Epithelial cell of esophagus (primary cell): Measurements from ENCODE around the gene TELO2.
A peak's percentile ranks its signal among the peaks of the same experiment; 100 is the strongest.

Source experiments
- DNase-seq: peaks from one replicate; pipeline ENCODE4 v3.0.0; 2010; ENCODE audit warnings: low read depth
- H3K4me3 ChIP-seq: 2 replicates; pipeline ENCODE4 v1.5.1; 2011; ENCODE audit warnings: mild to moderate bottlenecking, low read length, control low read depth
- CTCF ChIP-seq: IDR thresholded peaks from 2 replicates; pipeline ENCODE4 v1.5.1; 2011; ENCODE audit warnings: low read depth, mild to moderate bottlenecking, low read length, control low read depth, inconsistent platforms; ENCODE audit not compliant: insufficient read depth; ENCODE audit errors: missing control alignments

Gene TELO2

GRCh38 chr16:1530883-1531637 is 37.9 kb downstream of the TELO2 start:
- TF ChIP-seq CTCF, result no peak
- no peak overlapping the region for H3K4me3 ChIP-seq
- DNase-seq, result peak; percentile 24

- no peak for TF ChIP-seq CTCF
Observed at GRCh38 chr16:1531638-1531910, 38.4 kb downstream of the TELO2 start.

GRCh38 chr16:1532081-1532760 is 39.1 kb downstream of the TELO2 start:
- no peak for DNase-seq
- no peak for TF ChIP-seq CTCF
- no peak overlapping the region for H3K4me3 ChIP-seq

More at GRCh38 chr16:1531638-1531910, 38.4 kb downstream of the TELO2 start:
- no peak for DNase-seq
- H3K4me3 ChIP-seq, result no peak overlapping the region

GRCh38 chr16:1532771-1533170 is 39.6 kb downstream of the TELO2 start:
- no peak for TF ChIP-seq CTCF
- H3K4me3 ChIP-seq, result no peak overlapping the region
- no peak for DNase-seq

GRCh38 chr16:1533443-1533951 is 40.3 kb downstream of the TELO2 start, which contains the start of gene TMEM204:
Gene TMEM204, plus strand, starts transcription at chr16:1533666. Its CDS starts 610 bp downstream, at chr16:1534276.
- TF ChIP-seq CTCF, result no peak
- DNase-seq, result no peak
- H3K4me3 ChIP-seq, result no peak within 1 kb of the TSS

GRCh38 chr16:1534021-1535020 is 41.2 kb downstream of the TELO2 start:
- DNase-seq, result no peak
- TF ChIP-seq CTCF, result no peak
- no peak overlapping the region for H3K4me3 ChIP-seq
